ENCODE measurements around the gene CACNG1. TPM values are rescaled to one million over a fixed set of nuclear protein-coding genes. Genes with fewer than 3 reads are reported as not detected.

Gene CACNG1
- total RNA-seq, 1 donor from 2014 or later = not detected

DNA sequence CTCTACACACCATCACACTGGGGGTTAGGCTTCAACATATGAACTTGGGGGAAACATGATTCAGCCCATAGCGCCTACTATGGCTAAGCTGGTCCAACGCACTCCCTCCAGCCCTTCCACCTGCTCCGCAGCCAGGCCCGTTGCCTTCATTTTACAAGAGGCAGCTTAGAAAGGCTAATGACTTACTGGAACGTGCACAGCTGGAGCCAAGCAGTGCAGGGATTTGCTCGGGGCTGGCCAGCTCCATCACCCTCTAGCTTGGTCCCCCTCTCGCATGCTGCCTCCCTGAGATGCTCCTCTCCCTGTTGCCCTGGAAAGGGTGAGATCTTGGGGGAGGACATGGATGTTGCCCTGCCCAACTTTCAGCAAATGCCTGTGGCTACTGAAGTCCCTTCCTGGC lies 2.8 kb upstream of the CACNG1 start:
- H3K27me3 Mint-ChIP-seq = peaks cover 12% of the 10 kb centered on the region
- POLR2A ChIA-PET = no interaction called here
- no peak overlapping the region for H3K4me3 Mint-ChIP-seq
- H3K27ac Mint-ChIP-seq = no peak overlapping the region
- CTCF ChIA-PET = no interaction called here
- TF ChIP-seq CTCF (IDR thresholded peaks at IDR 0.05) = no peak
- DNase-seq (no peak), ATAC-seq (ENCODE audit: low read depth) (no peak)
- H3K9me3 Mint-ChIP-seq = no peaks in the 10 kb centered on the region
- no peaks in the 10 kb centered on the region for H3K36me3 Mint-ChIP-seq (ENCODE audit: low read depth)
- intact Hi-C loops (cut with micrococcal nuclease) = no loop called here
- no peaks in the 10 kb centered on the region for H3K4me1 Mint-ChIP-seq

- no peak for DNase-seq
- Mint-ChIP-seq H3K4me3 (no peak overlapping the region), H3K4me1 (no peaks in the 10 kb centered on the region), H3K36me3 (ENCODE audit: low read depth) (no peaks in the 10 kb centered on the region), H3K27me3 (peaks cover 9% of the 10 kb centered on the region), H3K9me3 (peaks cover 4% of the 10 kb centered on the region), H3K27ac (no peak overlapping the region)
- CTCF ChIA-PET = no interaction called here
- ATAC-seq (ENCODE audit: low read depth) = no peak
- POLR2A ChIA-PET = no interaction called here
- intact Hi-C loops (cut with micrococcal nuclease) = no loop called here
- TF ChIP-seq CTCF (IDR thresholded peaks at IDR 0.05) = no peak
Measured at GRCh38 chr17:67041941-67042899, 2.1 kb upstream of the CACNG1 start.

DNA sequence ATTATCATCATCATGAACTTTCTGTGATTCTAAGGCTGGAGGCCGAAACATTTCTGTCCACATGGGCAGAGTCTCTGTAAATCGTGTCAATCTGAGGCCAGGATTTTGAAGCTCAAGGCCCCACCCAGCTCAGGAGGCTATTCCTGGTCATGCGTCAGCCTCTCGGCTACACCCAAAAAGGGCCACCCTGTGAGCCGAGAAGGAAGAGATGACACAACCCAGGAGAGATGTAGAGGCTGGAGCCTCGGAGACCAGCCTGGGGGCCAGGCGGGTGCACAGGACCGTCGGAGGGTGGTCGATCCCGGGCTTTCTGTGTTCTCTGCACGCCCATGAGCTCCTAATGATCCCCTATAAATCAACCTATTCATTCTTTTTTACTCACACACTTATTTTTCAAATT lies 1.1 kb upstream of the CACNG1 start:
- no peak overlapping the region for H3K27ac Mint-ChIP-seq
- no peaks in the 10 kb centered on the region for H3K36me3 Mint-ChIP-seq (ENCODE audit: low read depth)
- intact Hi-C loops (cut with micrococcal nuclease) = no loop called here
- no peak for ATAC-seq (ENCODE audit: low read depth)
- no peak for TF ChIP-seq CTCF (IDR thresholded peaks at IDR 0.05)
- CTCF ChIA-PET = no interaction called here
- peaks cover 5% of the 10 kb centered on the region for H3K27me3 Mint-ChIP-seq
- POLR2A ChIA-PET = no interaction called here
- peaks cover 13% of the 10 kb centered on the region for H3K9me3 Mint-ChIP-seq
- no peak for DNase-seq
- H3K4me3 Mint-ChIP-seq = no peak overlapping the region
- no peaks in the 10 kb centered on the region for H3K4me1 Mint-ChIP-seq

DNA sequence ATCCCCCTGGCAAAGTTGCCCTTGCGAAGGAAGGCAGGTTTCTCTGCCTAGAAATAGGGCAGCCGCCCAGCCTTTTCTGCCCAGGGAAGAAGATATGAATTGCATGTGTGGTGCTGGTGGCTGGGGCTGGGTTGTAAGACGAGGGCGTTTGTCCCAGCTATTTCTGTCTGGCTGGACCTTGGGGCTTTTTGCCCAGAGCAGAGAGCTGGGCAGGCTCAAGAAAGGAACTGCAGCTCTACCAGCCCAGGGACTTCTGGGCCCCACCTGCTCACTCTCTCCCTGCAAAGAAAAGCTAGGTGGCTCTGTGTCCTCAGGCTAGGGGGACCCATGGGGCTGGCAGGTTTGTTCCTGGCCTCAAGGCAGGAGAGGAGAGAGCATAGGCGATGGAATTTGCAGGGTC lies 586 bp downstream of the CACNG1 start:
- ChIA-PET POLR2A (no interaction called here), CTCF (no interaction called here)
- H3K4me1 Mint-ChIP-seq = no peaks in the 10 kb centered on the region
- no peak overlapping the region for H3K27ac Mint-ChIP-seq
- ATAC-seq (ENCODE audit: low read depth) (no peak), DNase-seq (no peak)
- no peak overlapping the region for H3K4me3 Mint-ChIP-seq
- H3K27me3 Mint-ChIP-seq = peaks cover 3% of the 10 kb centered on the region
- intact Hi-C loops (cut with micrococcal nuclease) = no loop called here
- H3K9me3 Mint-ChIP-seq = peaks cover 23% of the 10 kb centered on the region
- TF ChIP-seq CTCF (IDR thresholded peaks at IDR 0.05) = no peak
- peaks cover 5% of the 10 kb centered on the region for H3K36me3 Mint-ChIP-seq (ENCODE audit: low read depth)

- no peak for TF ChIP-seq CTCF (IDR thresholded peaks at IDR 0.05)
- Mint-ChIP-seq H3K27me3 (no peaks in the 10 kb centered on the region), H3K4me3 (no peak overlapping the region), H3K27ac (no peak overlapping the region), H3K9me3 (peaks cover 23% of the 10 kb centered on the region), H3K36me3 (ENCODE audit: low read depth) (peaks cover 5% of the 10 kb centered on the region), H3K4me1 (no peaks in the 10 kb centered on the region)
- intact Hi-C loops (cut with micrococcal nuclease) = no loop called here
- DNase-seq (no peak), ATAC-seq (ENCODE audit: low read depth) (no peak)
- POLR2A ChIA-PET = no interaction called here
- CTCF ChIA-PET = no interaction called here
Measured at GRCh38 chr17:67046398-67046797, 2.0 kb downstream of the CACNG1 start.

Data from activated B cell treated with CpG ODN at 0.5 μM for 24 hours (primary cell).